ENCODE data around the gene RDX. TPM values are rescaled to one million over a fixed set of nuclear protein-coding genes. Genes with fewer than 3 reads are reported as not detected.

The RDX gene
- total and polyA plus RNA-seq, 2 donors (not counting 1 experiment from before 2014, with no cell fraction given), result 4.4 to 34.8 TPM

DNA sequence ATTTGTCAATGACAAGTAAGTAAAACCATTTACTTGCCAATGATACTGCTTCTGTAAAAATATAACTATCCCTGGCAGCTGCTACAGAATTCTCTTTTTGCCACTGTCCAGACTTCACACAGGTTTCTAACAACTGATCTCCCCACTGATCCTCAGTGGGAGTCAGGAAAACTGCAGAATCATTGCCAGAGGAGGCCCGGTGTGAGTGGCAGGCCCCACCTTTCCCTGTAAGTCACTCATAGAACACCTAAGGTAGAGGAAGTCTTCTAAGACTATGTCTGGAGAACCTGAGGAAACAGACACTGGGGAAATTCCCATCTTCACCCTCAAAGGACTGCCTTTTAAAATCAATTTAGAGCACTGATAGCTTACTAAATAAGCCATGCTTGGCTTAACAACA, 136.9 kb downstream of the RDX start:
- Histone ChIP-seq H3K4me1 (ENCODE audit: control insufficient read depth in 2 of 2, insufficient read depth in 2 of 2, low read length in 2 of 2) (no peaks in the 10 kb centered on the region), H3K79me2 (ENCODE audit: control insufficient read depth, insufficient read depth, low read length) (no peaks in the 10 kb centered on the region), H3K9me3 (ENCODE audit: control extremely low read depth in 1 of 3, control insufficient read depth in 2 of 3, insufficient read depth in 1 of 3, low read length in 2 of 3) (no peaks in the 10 kb centered on the region), H3K4me3 (ENCODE audit: control extremely low read depth in 1 of 5, extremely low read depth in 1 of 5, insufficient read depth in 1 of 5, low read depth in 2 of 5, low read length in 4 of 5) (no peak overlapping the region), H3K27ac (ENCODE audit: low read length in 2 of 2) (no peak overlapping the region), H4K20me1 (ENCODE audit: control insufficient read depth, insufficient read depth, low read length, poor library complexity, severe bottlenecking) (no peaks in the 10 kb centered on the region), H3K9ac (ENCODE audit: low read length) (no peak overlapping the region), H3K27me3 (replicated peaks in 1 of 4; ENCODE audit: control extremely low read depth in 1 of 4, control insufficient read depth in 3 of 4, insufficient read depth in 4 of 4, low read length in 3 of 4) (no peaks in the 10 kb centered on the region), H3K36me3 (replicated peaks in 1 of 2; ENCODE audit: control extremely low read depth in 1 of 2, control insufficient read depth in 1 of 2, extremely low read depth in 1 of 2, insufficient read depth in 2 of 2, low read length in 1 of 2) (no peaks in the 10 kb centered on the region), H2AFZ (ENCODE audit: insufficient read depth, low read depth, low read length, poor library complexity, severe bottlenecking) (no peak overlapping the region), H3K4me2 (replicated peaks; ENCODE audit: low read depth, low read length, poor library complexity, severe bottlenecking) (no peak overlapping the region)
- ATAC-seq (ENCODE audit: low read depth) (no peak), DNase-seq (no peak)
- no peaks in the 10 kb centered on the region for H3K4me1 Mint-ChIP-seq
- no peak overlapping the region for H3K4me3 Mint-ChIP-seq
- ChIA-PET CTCF (interaction anchor here (0.9 kb wide), 1 partner anchor 275 kb away, joined by 3 read pairs; no protein-coding TSS in a partner anchor), POLR2A (no interaction called here)
- peaks cover 5% of the 10 kb centered on the region for H3K27me3 Mint-ChIP-seq
- TF ChIP-seq, protein P1, sequence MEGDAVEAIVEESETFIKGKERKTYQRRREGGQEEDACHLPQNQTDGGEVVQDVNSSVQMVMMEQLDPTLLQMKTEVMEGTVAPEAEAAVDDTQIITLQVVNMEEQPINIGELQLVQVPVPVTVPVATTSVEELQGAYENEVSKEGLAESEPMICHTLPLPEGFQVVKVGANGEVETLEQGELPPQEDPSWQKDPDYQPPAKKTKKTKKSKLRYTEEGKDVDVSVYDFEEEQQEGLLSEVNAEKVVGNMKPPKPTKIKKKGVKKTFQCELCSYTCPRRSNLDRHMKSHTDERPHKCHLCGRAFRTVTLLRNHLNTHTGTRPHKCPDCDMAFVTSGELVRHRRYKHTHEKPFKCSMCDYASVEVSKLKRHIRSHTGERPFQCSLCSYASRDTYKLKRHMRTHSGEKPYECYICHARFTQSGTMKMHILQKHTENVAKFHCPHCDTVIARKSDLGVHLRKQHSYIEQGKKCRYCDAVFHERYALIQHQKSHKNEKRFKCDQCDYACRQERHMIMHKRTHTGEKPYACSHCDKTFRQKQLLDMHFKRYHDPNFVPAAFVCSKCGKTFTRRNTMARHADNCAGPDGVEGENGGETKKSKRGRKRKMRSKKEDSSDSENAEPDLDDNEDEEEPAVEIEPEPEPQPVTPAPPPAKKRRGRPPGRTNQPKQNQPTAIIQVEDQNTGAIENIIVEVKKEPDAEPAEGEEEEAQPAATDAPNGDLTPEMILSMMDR (IDR thresholded peaks at IDR 0.05), result no peak
- TF ChIP-seq EZH2 (IDR thresholded peaks at IDR 0.05; ENCODE audit: borderline replicate concordance, insufficient read depth, low read depth, low read length, poor library complexity, severe bottlenecking), result no peak
- H3K27ac Mint-ChIP-seq, result no peak overlapping the region
- no peaks in the 10 kb centered on the region for H3K9me3 Mint-ChIP-seq (ENCODE audit: insufficient read depth)
- intact Hi-C loops (cut with micrococcal nuclease), result no loop called here
- WGBS (ENCODE audit: insufficient coverage), result no CpG with 5 or more reads among the region's 1 CpG

DNA sequence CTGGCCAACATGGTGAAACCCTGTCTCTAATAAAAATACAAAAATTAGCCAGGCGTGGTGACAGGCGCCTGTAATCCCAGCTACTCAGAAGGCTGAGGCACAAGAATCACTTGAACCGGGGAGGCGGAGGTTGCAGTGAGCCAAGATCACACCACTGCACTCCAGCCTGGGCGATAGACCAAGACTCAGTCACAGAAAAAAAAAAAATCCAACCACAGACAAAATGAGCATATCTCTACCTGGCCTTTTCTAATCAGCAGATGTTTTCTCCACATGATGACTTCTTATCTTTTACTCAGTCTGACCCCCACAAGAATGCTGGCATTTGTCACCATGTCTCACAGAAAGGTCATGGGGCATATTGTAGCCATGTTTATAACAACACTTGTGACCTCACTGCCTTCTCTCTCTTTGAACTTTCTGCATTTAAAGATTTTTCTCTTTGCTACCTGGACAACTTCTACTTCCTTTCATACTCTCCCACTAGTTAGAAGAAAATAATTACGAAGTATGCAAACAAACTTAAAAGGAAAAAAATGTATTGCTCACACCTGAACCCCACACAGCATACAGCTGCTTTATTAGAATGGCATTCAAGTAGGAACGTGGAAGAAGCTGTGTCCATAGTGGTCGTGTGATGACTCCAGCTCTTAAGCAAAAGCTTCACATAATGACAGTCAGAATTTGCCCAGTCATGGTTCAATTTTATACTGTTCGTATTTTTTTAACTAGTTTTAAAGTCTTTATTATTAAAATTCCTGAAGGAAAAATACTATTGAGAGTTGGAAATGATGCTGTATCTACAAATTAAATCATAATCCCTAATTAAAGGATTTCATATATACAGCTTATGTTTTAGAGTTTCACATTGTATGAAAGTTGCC, 137.9 kb downstream of the RDX start:
- no peaks in the 10 kb centered on the region for H3K4me1 Mint-ChIP-seq
- Histone ChIP-seq H3K9me3 (ENCODE audit: control extremely low read depth in 1 of 3, control insufficient read depth in 2 of 3, insufficient read depth in 1 of 3, low read length in 2 of 3) (no peaks in the 10 kb centered on the region), H3K9ac (ENCODE audit: low read length) (no peak overlapping the region), H3K4me1 (ENCODE audit: control insufficient read depth in 2 of 2, insufficient read depth in 2 of 2, low read length in 2 of 2) (no peaks in the 10 kb centered on the region), H3K4me3 (ENCODE audit: control extremely low read depth in 1 of 5, extremely low read depth in 1 of 5, insufficient read depth in 1 of 5, low read depth in 2 of 5, low read length in 4 of 5) (no peak overlapping the region), H3K27me3 (replicated peaks in 1 of 4; ENCODE audit: control extremely low read depth in 1 of 4, control insufficient read depth in 3 of 4, insufficient read depth in 4 of 4, low read length in 3 of 4) (no peaks in the 10 kb centered on the region), H3K4me2 (replicated peaks; ENCODE audit: low read depth, low read length, poor library complexity, severe bottlenecking) (no peak overlapping the region), H2AFZ (ENCODE audit: insufficient read depth, low read depth, low read length, poor library complexity, severe bottlenecking) (no peak overlapping the region), H4K20me1 (ENCODE audit: control insufficient read depth, insufficient read depth, low read length, poor library complexity, severe bottlenecking) (no peaks in the 10 kb centered on the region), H3K27ac (ENCODE audit: low read length in 2 of 2) (no peak overlapping the region), H3K79me2 (ENCODE audit: control insufficient read depth, insufficient read depth, low read length) (no peaks in the 10 kb centered on the region), H3K36me3 (replicated peaks in 1 of 2; ENCODE audit: control extremely low read depth in 1 of 2, control insufficient read depth in 1 of 2, extremely low read depth in 1 of 2, insufficient read depth in 2 of 2, low read length in 1 of 2) (no peaks in the 10 kb centered on the region)
- ChIA-PET POLR2A (no interaction called here), CTCF (no interaction called here)
- WGBS (ENCODE audit: insufficient coverage), result 85% methylated on average over 5 of the region's 9 CpGs
- no peak for DNase-seq
- no peaks in the 10 kb centered on the region for H3K9me3 Mint-ChIP-seq (ENCODE audit: insufficient read depth)
- peaks cover 5% of the 10 kb centered on the region for H3K27me3 Mint-ChIP-seq
- ATAC-seq (ENCODE audit: low read depth), result no peak
- TF ChIP-seq EZH2 (IDR thresholded peaks at IDR 0.05; ENCODE audit: borderline replicate concordance, insufficient read depth, low read depth, low read length, poor library complexity, severe bottlenecking), result no peak
- TF ChIP-seq, protein P1 (IDR thresholded peaks at IDR 0.05), result no peak
- H3K27ac Mint-ChIP-seq, result no peak overlapping the region
- H3K4me3 Mint-ChIP-seq, result no peak overlapping the region
- intact Hi-C loops (cut with micrococcal nuclease), result no loop called here
